Measurements from ENCODE around the gene RETN.

RETN gene

DNA sequence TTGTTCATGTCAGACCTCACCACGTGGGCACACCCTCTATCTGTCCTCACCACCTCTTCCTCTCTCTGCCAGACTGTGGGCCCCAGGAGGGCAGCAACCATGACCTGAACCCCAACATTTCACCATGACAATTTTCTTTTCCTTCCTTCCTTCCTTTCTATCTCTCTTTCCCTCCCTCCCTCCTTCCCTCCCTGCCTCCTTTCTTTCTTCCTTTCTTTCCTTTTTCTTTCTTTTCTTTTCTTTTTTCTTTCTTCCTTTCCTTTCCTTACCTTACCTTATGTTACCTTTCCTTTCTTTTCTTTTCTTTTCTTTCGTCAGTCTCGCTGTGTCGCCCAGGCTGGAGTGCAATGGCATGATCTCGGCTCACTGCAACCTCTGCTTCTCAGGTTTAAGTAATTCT is 41.8 kb downstream of the RETN start:
- Mint-ChIP-seq H3K27ac (no peak overlapping the region), H3K27me3 (ENCODE audit: low read depth) (peaks cover 6% of the 10 kb centered on the region), H3K4me3 (no peak overlapping the region), H3K4me1 (no peaks in the 10 kb centered on the region), H3K36me3 (ENCODE audit: low read depth) (no peaks in the 10 kb centered on the region), H3K9me3 (no peaks in the 10 kb centered on the region)
- TF ChIP-seq, protein P1, sequence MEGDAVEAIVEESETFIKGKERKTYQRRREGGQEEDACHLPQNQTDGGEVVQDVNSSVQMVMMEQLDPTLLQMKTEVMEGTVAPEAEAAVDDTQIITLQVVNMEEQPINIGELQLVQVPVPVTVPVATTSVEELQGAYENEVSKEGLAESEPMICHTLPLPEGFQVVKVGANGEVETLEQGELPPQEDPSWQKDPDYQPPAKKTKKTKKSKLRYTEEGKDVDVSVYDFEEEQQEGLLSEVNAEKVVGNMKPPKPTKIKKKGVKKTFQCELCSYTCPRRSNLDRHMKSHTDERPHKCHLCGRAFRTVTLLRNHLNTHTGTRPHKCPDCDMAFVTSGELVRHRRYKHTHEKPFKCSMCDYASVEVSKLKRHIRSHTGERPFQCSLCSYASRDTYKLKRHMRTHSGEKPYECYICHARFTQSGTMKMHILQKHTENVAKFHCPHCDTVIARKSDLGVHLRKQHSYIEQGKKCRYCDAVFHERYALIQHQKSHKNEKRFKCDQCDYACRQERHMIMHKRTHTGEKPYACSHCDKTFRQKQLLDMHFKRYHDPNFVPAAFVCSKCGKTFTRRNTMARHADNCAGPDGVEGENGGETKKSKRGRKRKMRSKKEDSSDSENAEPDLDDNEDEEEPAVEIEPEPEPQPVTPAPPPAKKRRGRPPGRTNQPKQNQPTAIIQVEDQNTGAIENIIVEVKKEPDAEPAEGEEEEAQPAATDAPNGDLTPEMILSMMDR (IDR thresholded peaks at IDR 0.05; ENCODE audit: unreplicated experiment in 3 of 3) = no peak

DNA sequence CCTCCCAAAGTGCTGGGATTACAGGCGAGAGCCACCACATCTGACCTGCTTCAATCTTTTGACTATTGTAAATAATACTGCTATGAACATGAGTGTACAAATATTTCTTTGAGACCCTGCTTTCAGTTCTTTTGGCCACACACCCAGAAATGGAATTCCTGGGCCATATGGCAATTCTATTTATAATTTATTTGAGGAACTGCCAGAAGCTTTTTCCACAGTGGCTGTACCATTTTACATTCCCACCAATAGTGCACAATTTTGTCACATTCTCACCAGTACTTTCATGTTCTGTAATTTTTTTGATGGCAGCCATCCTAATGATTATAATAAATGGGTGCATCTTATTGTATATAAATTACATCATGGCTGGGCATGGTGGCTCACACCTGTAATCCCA is 46.8 kb downstream of the RETN start:
- no peak overlapping the region for H3K4me3 Mint-ChIP-seq

DNA sequence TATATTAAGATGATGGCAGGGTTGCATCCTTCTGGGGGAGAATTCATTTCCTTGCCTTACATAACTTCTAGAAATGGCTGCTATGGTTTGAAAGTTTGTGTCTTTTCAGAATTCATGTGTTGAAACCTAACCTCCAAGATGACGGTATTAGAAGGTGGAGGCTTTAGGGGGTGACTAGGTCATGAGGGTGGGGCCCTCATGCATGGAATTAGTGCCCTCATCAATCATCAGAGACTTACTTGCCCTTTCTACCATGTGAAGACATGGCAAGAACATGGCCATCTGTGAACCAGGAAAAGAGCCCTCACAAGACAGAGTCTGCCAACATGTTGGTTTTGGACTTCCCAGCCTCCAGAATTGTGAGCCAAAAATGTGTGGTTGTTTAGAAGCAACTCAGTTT is 47.9 kb downstream of the RETN start:
- no peak overlapping the region for H3K27ac Mint-ChIP-seq
- no peaks in the 10 kb centered on the region for H3K36me3 Mint-ChIP-seq (ENCODE audit: low read depth)
- H3K4me3 Mint-ChIP-seq = no peak overlapping the region
- no peaks in the 10 kb centered on the region for H3K4me1 Mint-ChIP-seq
- TF ChIP-seq, protein P1 (IDR thresholded peaks at IDR 0.05; ENCODE audit: unreplicated experiment in 3 of 3) = no peak
- peaks cover 10% of the 10 kb centered on the region for H3K27me3 Mint-ChIP-seq (ENCODE audit: low read depth)
- peaks cover 6% of the 10 kb centered on the region for H3K9me3 Mint-ChIP-seq

More for the DNA sequence above, 46.8 kb downstream of the RETN start:
- Mint-ChIP-seq H3K27ac (no peak overlapping the region), H3K36me3 (ENCODE audit: low read depth) (no peaks in the 10 kb centered on the region), H3K9me3 (peaks cover 6% of the 10 kb centered on the region), H3K27me3 (ENCODE audit: low read depth) (peaks cover 10% of the 10 kb centered on the region), H3K4me1 (no peaks in the 10 kb centered on the region)
- TF ChIP-seq, protein P1 (IDR thresholded peaks at IDR 0.05; ENCODE audit: unreplicated experiment in 3 of 3) = no peak

GRCh38 chr19:7718668-7719067 is 49.8 kb downstream of the RETN start:
- peaks cover 6% of the 10 kb centered on the region for H3K9me3 Mint-ChIP-seq
- TF ChIP-seq, protein P1 (IDR thresholded peaks at IDR 0.05; ENCODE audit: unreplicated experiment in 3 of 3) = no peak
- H3K4me3 Mint-ChIP-seq = no peak overlapping the region
- H3K27ac Mint-ChIP-seq = no peak overlapping the region
- H3K36me3 Mint-ChIP-seq (ENCODE audit: low read depth) = no peaks in the 10 kb centered on the region
- H3K4me1 Mint-ChIP-seq = no peaks in the 10 kb centered on the region
- H3K27me3 Mint-ChIP-seq (ENCODE audit: low read depth) = peaks cover 17% of the 10 kb centered on the region

Measured in nephron (organoid).